ENCODE results near the gene GARIN5A. TPM values are rescaled to one million over a fixed set of nuclear protein-coding genes. Genes with fewer than 3 reads are reported as not detected.

The GARIN5A gene
- total and polyA plus RNA-seq, 9 of the 15 experiments (the other 6 are each of a cell fraction or from before 2014, with no cell fraction given), result 0.10 to 0.82 (median 0.23) TPM; not detected in 2

GRCh38 chr19:50476224-50476906 is at the start of gene GARIN5A, which contains the start of gene EMC10 (continued):
- TF ChIP-seq GTF2A2 (tag; IDR thresholded peaks at IDR 0.05), result no peak
- TF ChIP-seq MIER1 (IDR thresholded peaks at IDR 0.05; ENCODE audit: low read depth), result no peak
- peak; percentile 54; the same call in 1 of the 2 replicates for TF ChIP-seq PML (IDR thresholded peaks at IDR 0.05; ENCODE audit: low read length)
- no peak for TF ChIP-seq ARNT (IDR thresholded peaks at IDR 0.05)
- TF ChIP-seq MNT (conservative IDR thresholded peaks at IDR 0.05), result peak in 1 of 2 experiments; percentile 68; a peak in 3 of 4 replicates
- TF ChIP-seq ZFX (CRISPR knock-in tag; IDR thresholded peaks at IDR 0.05), result peak; percentile 83
- no peak for TF ChIP-seq U2AF2 (optimal IDR thresholded peaks at IDR 0.05; ENCODE audit: low read depth, low read length)
- 0 out of 2 replicates have a peak, but pooled peaks have one; percentile 22 for TF ChIP-seq SMAD4 (CRISPR knock-in tag; conservative IDR thresholded peaks at IDR 0.05)
- no peak for TF ChIP-seq ETS2 (tag; IDR thresholded peaks at IDR 0.05; ENCODE audit: borderline replicate concordance, poor library complexity, severe bottlenecking)
- no peak for TF ChIP-seq ZSCAN32 (CRISPR knock-in tag; IDR thresholded peaks at IDR 0.05)
- TF ChIP-seq ATF6 (CRISPR knock-in tag; IDR thresholded peaks at IDR 0.05), result no peak
- no peak for TF ChIP-seq ZNF592 (IDR thresholded peaks at IDR 0.05)
- no peak for TF ChIP-seq ZNF280B (CRISPR knock-in tag; IDR thresholded peaks at IDR 0.05)
- no peak for TF ChIP-seq ZNF75A (CRISPR knock-in tag; IDR thresholded peaks at IDR 0.05)
- 0 out of 2 replicates have a peak, but pooled peaks have one; percentile 40 for TF ChIP-seq PTBP1 (IDR thresholded peaks at IDR 0.05; ENCODE audit: low read depth, low read length)
- no peak for TF ChIP-seq LEF1 (IDR thresholded peaks at IDR 0.05)
- no peak for TF ChIP-seq NUFIP1 (IDR thresholded peaks at IDR 0.05; ENCODE audit: partially characterized antibody)
- peak; percentile 13; the same call in 1 of the 2 replicates for TF ChIP-seq NCOR1 (IDR thresholded peaks at IDR 0.05)
- TF ChIP-seq NFIC (IDR thresholded peaks at IDR 0.05), result peak; percentile 84
